GM12892 (cell line): Measurements from ENCODE around the gene FGF1.

Source experiments
- POLR2A ChIP-seq: IDR thresholded peaks from 2 replicates; pipeline ENCODE4 v1.6.1; 2011; ENCODE audit warnings: low read depth, low read length, control low read depth
- POLR2AphosphoS5 ChIP-seq: IDR thresholded peaks from 2 replicates; pipeline ENCODE4 v1.6.1; 2011; ENCODE audit warnings: low read depth, low read length, control low read depth
- TAF1 ChIP-seq: IDR thresholded peaks from 2 replicates; pipeline ENCODE4 v1.6.1; 2011; ENCODE audit warnings: low read depth, mild to moderate bottlenecking, control low read depth, low read length, borderline replicate concordance

GRCh38 chr5:142690667-142691066 is 4.8 kb upstream of the FGF1 start:
- TF ChIP-seq TAF1: no peak
- no peak for TF ChIP-seq POLR2A
- TF ChIP-seq POLR2AphosphoS5: no peak
